NCI-H748 (cell line): Measurements from ENCODE around the gene FTSJ1.
"Not testable (repeated sequence)": the region's sequence is repeated elsewhere in the genome, so short reads cannot be mapped to it uniquely, and the experiment has no call there.

Source experiments
- DNase-seq: peaks from one replicate; lab custom pipeline; 2025; ENCODE audit not compliant: unreplicated experiment; lab: John Stamatoyannopoulos, UW

FTSJ1 gene

DNA sequence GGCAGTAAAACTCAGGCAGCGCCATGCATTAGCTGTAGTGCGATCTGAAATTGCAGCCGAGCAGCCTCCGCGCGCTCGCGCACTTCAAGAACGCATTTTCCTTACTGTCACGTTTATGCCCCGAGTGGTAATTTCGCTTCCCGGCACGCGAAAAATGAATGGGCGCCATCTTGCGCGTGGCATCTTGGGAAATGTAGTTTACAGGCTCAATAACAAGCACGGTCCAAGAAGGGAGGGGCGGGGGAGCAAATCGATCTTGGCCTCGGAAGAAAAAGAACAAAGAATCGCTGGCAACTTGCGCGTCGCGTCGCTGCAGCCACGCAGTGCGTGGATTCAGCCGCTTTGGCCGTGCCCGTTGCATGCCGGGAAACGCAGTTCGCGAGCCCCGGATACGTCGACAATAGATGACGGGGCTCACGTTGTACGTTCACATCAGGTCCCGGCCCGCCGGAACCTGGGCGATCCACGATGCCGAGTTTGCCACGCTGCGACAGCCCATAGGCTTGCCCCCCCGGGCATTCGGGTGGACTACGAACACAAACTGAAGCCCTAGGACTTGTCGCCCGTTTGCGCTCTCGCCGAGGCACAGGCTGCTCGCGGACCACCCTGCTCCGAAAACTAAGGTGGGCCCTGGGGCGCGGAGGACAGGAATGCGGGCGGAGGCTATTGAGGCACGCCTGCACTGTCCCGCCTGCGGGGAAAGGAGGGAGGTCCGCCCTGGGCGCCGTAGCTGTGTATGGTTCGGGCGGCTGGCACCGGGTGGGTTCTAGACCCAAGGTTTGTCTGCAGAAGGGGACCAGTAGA lies at the start of gene FTSJ1:
FTSJ1 (plus strand) TSS at position 426 of the 804 bp plus-strand sequence. CDS start 1,849 bp downstream, outside the sequence.
- DNase-seq = peak; percentile 88

DNA sequence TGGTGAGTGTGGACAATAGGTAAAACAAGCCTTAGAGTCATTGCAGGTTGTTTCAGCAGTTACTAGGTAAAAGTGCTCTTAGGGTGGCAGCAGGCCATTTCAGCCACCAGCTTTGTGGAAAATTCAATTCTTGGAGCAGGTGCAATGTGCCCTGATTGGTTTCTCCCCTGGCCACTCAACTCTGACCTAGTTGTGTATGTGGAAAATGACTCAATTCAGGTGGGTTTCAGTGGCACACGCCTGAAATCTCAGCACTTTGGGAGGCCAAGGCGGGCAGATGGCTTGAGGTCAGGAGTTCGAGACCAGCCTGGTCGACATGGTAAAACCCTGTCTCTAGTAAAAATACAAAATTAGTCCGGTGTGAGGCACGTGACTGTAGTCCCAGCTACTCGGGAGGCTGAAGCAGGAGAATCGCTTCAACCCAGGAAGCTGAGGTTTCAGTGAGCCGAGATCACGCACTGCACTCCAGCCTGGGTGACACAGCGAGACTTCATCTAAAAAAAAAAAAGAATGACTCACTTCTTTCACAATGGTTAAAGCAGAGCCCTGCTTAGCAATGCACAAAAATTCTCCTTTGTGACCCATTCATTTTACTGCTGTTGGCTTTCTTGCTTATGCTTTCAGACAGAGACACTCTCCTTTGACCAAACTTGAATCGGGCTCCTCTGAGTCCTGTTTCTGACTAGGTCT lies 48.8 kb upstream of the FTSJ1 start:
- DNase-seq = not testable (repeated sequence)

GRCh38 chrX:48429606-48430005 lies 46.4 kb upstream of the FTSJ1 start:
- DNase-seq = not testable (repeated sequence)

DNA sequence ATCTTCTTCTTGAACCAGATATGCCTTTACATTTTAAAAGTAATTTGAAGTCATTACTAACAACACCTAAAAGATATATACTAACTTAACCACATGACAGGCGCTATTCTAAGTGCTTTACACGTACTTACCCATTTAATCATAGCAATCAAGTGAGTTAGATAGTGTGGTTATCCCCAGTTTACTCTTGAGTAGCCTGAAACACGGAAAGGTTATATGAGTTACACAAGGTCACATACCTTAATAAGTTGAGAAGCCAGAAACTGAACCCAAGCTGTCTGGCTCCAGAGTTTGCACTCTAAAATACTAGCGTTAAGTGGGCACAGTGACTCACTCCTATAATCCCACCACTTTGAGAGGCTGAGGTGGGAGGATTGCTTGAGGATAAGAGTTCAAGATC lies 45.8 kb upstream of the FTSJ1 start:
- not testable (repeated sequence) for DNase-seq

- DNase-seq = not testable (repeated sequence)
These were observed 42.3 kb upstream of the FTSJ1 start for GRCh38 chrX:48433713-48434112.

DNA sequence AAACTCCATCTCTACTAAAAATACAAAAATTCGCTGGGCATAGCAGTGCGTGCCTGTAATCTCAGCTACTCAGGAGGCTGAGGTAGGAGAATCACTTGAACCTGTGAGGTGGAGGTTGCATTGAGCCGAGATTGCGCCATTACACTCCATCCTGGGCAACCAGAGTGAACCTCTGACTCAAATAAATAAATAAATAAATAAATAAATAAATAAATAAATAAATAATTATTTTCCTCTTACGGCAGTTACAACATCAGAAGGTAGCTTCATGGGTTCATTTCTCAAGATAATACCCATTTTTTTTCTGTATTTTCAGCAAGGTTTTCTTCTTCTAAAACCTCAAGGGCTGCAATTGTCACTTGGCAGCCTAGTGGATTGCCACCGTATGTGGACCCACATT lies 28.8 kb upstream of the FTSJ1 start:
- DNase-seq = not testable (repeated sequence)

DNA sequence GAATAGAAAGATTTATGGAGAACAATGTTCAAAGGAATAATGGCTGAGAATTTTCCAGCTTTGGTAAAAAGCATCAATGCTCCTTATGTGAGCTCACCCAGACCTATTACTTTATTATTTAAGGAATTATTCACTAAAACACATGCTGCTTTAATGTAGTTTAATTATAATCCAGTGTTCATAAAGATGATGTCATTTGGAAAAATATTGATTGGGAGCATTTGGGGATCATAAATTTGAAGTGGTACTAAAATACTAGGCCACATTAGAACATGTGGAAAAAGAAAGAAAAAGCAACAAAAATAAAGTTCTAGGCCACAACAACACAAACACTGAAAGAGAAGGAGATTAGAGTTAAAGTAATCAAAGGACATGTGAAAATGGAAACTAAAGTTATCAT lies 25.9 kb upstream of the FTSJ1 start:
- no peak for DNase-seq

GRCh38 chrX:48451708-48452107 lies 24.3 kb upstream of the FTSJ1 start:
- DNase-seq = no peak

- no peak for DNase-seq
These were observed 19.2 kb upstream of the FTSJ1 start for GRCh38 chrX:48456628-48457331.

DNA sequence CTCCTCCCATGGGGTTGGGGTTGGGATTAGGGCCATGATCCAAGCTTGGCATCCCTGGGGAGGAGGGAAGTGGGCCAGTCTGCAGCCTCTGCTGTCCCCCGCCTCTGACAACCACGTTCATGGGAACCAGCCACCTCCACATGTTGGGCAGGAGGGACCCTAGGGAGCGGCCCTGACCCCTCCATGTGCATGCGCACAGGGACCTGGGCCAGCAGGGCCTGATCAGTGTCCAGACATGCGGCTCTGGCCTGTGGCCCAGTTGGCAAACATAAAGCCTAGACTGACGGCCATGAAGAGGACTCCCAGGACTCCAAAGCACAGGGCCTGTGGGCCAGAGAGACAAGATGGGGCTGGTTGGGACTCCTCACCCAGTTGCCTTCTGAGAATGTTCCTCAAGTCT lies 17.3 kb upstream of the FTSJ1 start:
- no peak for DNase-seq

GRCh38 chrX:48459483-48459882 lies 16.5 kb upstream of the FTSJ1 start:
- no peak for DNase-seq

DNA sequence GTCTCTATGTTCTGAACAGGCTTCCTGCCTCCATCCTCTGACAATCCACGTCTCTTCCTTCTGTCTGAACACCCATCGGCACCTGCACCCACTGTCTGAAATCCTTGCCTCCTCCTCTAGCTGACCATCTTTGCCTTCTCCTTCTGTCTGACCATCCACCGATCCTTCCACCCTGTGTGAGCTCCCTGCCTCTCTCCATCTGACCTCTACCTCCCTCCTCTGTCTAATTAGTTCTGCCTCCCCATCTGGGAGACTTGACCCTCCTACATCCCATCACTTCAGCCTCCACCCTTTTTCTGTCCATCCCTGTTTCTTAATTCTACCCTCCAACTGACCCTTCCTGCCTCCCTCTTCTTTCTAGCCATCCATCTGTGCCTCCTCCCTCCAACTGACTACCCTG lies 16.0 kb upstream of the FTSJ1 start:
- DNase-seq = no peak

GRCh38 chrX:48460606-48461005 lies 15.4 kb upstream of the FTSJ1 start:
- no peak for DNase-seq

DNA sequence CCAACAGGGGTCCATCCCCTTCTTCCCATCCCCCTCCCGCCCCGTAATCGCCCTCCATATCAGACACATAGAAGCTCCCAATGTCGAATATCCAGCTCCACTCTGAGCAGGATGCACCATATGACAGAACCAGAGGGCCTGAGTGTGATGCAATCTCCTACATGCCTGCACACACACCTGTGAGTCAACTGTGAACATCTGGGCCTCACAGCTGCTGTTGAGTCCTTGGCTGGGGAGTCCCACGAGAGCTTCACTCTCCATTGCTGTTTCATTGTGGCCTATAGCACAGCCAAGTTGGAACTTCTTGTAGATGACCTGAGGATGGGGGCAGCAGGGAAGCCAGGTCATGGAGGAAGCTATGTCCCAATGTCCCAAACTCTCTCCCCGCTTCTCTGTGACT lies 14.2 kb upstream of the FTSJ1 start:
- no peak for DNase-seq

GRCh38 chrX:48465336-48465933 lies 10.6 kb upstream of the FTSJ1 start:
- no peak for DNase-seq

DNA sequence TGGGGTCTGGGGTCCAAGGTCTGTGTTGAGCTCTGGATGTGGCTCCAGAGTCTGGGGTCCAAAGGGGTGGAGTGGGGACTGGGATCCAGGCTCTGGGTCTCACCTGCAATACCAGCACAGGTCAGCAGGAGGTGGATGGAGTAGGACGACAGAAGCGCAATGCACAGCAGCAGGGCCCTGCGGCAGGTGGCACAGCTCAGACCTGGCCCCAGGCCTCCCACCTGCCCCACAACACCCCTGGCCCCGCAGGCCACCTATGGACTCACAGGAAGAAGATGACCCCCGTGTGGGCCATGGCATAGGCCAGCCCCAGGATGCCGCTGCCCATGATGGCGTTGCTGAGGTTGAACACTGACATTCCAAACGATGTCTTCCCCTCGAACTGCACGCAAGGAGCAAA lies 9.3 kb upstream of the FTSJ1 start:
- no peak for DNase-seq

DNA sequence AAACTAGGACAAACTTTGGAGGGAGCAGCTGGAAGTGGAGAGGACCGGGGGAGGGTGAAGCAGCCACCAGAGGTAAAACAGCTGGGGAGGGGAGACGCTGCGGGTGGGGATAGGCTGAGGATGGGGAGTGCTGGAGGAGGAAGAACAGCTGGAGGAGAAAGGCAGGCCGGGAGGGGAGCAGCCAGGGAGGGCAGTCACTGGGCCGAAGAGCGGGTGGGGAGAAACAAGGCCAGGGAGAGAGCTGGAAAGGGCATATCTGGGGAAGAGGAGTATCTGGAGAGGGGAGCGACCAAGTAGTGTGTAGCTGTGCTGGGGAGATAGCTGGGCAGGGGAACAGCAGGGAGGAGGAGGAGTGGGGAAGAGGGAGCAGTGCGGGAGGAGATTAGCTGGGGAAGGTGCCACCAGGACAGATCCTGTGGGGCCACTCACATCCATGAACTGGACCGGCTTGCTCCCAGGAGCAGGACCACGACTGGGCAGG lies 8.7 kb upstream of the FTSJ1 start:
- no peak for DNase-seq

DNA sequence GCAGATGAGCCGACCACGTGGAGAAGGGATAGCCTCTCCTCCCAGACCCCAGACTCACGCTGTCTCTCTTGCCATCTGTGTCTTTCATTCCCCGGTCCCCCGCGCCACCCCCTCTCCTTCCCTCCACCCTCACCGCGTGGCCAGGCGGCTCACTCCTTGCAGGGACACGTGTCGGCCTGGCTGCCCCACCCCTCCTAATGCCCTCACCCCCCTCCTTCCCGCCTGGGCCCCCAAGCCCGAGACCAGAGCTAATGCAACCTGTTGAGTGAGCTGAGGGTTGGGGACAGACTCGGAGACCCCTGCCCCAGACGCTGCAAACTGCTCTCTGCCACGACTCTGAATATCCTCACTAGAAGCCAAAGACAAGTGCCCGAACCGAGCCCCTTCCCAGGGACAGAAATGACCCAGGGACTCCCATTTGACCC lies 7.7 kb upstream of the FTSJ1 start:
- peak; percentile 4 for DNase-seq

GRCh38 chrX:48468693-48469691 lies 7.0 kb upstream of the FTSJ1 start:
- DNase-seq = no peak
